ENCODE measurements around the gene BCL2L12.

DNA sequence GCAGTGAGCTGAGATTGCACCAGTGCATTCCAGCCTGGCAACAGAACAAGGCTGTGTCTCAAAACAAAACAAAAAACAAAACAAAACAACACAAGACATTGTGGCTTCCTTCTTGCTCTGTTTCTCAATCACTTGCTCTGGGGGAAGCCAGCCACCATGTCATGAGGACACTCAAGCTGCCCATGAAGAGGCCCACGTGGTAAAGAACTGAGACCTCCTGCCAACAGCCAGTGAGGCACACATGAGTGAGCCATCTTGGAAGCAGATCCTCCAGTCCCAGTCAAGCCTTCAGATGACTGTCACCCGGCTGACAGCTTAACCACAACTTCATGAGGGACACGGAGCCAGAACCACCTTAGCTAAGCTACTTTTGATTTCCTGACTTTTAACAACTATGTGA lies 50.4 kb downstream of the BCL2L12 start:
- TF ChIP-seq CTCF (IDR thresholded peaks at IDR 0.05) (no peak), POLR2A (IDR thresholded peaks at IDR 0.05) (no peak)

Measured in ovary (tissue), 3 donors.